Dedifferentiated amniotic fluid mesenchymal stem cell (primary cell): ENCODE measurements around the gene INTS11.
A peak's percentile ranks its signal among the peaks of the same experiment; 100 is the strongest.

Experiments
- DNase-seq: peaks from one replicate; pipeline ENCODE4 v3.0.0-alpha.2; 2016; ENCODE audit errors: extremely low spot score

INTS11 gene

DNA sequence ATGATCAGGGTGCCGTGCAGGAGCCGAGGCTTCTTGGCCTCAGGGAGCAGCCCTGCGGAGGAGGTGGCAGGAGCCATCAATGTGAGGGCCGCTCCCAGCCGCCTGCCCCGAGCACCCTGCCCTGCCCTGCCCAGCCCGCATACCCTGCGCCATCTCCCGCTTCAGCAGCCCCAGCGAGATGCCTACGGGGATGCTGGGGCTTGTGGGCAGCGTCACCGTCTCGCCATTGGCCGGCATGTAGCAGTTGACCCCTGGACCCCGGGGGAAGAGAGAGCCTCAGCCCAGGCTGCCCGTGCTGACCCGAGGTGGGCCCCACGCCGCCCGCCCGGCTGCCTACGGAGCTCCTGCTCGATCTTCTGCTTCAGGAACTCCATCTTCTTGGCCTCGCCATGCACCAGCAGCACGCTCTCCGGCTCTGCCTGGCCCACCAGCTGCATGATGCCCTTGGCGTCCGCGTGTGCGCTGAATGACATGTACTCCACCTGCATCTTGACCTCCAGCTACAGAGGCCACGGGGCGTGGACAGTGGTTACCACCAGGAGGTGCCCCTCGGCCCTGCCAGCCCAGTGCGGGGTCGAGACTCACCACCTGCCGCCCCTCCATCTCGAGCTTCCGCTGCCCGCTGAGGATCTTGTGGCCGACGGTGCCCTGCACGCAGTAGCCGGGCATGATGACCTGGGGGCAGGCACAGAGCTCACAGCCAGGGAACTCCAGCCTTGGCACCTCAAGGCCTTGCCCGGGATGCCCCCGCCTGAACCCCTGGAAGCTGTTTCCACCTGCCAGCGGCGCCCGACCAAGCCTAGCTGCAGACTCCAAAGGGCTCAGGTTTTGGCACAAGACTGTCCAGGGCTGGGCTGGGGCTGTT is 11.8 kb downstream of the INTS11 start:
- no peak for DNase-seq

DNA sequence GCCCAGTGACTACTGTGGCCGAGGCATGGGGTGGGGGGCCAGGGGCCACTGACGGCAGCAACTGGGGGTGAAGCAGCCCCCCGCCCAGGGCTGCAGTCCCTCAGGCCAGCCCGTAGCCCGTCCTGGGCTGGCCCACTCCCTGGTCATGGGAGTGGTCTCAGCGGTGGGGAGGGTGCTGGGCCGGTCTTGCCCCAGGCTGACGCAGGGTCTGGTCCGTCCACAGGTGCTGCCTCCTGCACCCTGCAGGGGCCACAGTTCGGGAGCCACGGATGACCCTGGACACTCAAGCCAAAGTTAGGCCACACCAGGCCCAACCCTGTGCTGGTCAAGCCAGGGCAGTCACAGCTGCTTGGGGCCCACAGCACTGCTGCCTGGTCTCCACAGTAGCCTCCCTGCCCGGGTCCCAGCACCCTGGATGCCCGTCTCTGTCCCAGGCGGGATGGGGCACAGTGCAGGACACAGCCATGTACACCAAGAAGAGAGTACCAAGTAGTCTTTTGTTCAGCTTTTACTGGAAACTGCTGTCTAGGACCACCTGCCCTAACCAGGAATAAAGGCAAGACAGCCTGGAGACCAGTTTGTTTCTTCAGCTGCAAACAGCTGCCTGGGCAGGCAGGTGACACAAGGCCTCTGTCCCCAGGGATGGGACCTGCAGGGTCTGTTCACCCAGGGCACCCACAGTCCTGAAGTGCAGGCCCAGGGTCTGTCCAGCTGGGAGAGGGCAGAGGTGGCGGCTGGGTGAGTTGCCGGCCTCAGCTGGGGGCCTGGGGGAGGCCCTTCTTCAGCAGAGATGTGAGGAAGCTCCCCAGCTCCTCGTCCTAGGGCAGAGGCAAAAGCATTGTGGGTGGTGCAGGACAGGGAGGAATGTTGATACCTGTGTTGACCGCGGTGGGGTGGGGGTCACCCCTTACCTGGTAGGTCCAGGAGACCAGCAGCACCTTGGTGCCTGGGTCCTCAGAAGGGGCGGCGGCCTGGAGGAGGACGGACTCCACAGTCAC is 13.1 kb downstream of the INTS11 start:
- DNase-seq, result no peak

DNA sequence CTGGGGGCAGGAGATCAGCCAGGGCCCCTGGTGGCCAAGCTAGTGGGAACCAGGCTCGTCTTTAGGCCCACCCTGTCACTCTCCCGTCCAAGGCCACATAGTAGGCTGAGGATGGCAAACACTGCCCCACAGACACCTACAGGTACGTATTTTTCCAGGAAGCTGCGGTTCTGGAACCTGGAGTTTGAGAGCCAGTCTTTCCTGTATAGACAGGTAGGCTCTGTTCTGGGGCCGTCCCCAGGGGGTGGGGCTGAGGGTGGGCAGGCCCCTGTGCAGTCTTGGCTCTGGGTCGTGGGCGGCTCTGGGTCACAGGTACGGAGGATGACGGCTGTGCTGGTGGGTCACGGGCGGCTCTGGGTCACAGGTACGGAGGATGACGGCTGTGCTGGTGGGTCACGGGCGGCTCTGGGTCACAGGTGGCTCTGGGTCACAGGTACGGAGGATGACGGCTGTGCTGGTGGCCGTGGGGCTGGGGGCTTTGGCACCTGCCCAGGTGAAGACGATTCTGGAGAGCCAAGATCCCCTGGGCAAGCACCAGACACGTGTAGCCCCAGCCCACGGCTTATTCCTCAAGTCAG is 13.9 kb downstream of the INTS11 start:
- DNase-seq, result no peak

GRCh38 chr1:1310109-1310385 is 14.4 kb downstream of the INTS11 start:
- DNase-seq, result no peak

DNA sequence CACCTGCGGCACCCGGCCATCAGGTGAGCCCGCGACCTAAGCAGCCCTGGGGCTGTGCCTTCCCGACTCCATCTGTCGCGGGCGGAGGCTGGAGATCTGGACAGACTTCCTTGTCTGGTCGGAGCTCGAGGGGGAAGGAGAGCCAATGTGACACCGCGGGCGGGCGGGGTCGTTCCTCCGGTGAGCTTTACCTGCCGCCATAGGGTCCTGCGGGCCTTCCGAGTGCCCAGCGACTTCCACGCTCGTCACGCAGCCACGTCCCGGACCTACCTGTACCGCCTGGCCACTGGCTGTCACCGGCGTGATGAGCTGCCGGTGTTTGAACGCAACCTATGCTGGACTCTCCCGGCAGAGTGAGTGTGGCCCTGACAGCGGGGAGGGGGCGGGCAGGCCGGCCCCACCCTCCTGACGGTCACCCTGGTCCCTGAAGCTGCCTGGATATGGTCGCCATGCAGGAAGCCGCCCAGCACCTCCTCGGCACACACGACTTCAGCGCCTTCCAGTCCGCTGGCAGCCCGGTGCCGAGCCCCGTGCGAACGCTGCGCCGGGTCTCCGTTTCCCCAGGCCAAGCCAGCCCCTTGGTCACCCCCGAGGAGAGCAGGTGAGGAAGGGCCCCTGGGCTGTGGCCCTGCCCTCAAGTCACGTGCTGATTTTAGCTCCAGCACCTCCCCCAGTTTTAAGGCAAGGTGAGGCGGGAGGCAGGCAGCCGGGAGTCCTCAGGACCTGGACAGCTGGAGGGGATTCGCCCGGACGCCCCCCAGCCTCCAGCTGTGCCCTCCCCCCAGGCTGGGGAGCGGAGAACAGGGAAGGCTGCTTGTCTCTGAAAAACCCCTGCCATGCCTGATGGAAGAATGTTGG is 15.0 kb downstream of the INTS11 start:
- no peak for DNase-seq

DNA sequence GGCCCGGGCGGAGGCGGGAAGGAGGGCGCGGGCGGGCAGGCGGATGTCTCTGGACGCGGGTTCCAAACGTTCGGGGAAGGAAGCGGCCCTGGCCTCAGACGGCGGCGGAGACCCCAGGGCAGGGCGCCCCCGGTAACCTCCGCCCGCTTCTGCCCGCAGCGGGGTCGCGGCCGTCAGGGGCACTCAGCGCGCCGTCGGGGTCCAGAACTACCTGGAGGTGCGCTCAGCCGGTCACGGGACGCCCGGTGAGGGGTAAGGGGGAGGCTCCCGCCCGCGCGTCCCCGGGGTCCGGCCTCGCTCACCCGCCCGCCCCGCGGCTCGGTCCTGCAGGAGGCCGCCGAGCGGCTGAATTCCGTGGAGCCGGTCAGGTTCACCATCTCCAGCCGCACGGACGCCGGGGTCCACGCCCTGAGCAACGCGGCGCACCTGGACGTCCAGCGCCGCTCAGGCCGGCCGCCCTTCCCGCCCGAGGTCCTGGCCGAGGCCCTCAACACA is 15.7 kb downstream of the INTS11 start:
- no peak for DNase-seq

- peak; percentile 88 for DNase-seq
Observed at GRCh38 chr1:1307923-1308755, 16.3 kb downstream of the INTS11 start, which contains the start of the genes ACAP3 and PUSL1. TSS of gene ACAP3 (minus strand) at chr1:1307930. CDS start at chr1:1307815, 115 bp downstream. TSS of gene PUSL1 (plus strand) at chr1:1308597. CDS start at chr1:1308644, 47 bp downstream.

GRCh38 chr1:1307261-1307922 is 17.1 kb downstream of the INTS11 start:
- DNase-seq, result no peak

- DNase-seq, result no peak
Observed at GRCh38 chr1:1306661-1307260, 17.7 kb downstream of the INTS11 start.

DNA sequence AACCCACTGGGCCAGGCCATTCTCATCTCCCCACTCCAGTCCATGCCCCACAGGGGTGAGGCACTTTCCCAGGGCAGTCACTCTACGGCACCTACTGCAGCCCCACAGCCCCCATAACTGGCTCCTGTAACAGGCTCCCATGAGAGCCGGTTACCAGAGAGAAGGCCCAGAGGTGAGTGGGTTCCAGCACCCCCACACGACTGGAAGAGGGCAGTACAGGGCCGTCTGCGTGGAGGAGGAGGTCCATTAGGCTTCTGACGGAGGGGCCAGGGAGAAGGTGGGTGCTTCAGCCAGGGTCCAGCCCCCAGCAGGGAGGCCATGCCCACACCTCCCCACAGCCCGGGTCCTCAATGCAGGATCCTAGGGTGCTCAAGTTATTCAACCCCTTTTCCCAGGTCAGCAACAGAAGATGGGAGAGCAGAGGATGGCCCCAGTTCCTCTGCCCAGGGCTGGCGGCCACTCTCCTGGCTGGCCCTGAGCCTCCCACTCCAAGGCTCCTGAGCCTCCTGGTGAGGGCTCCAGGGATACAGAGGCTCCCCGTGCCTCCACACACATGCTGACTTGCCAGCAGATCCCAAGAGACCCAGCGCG is 18.3 kb downstream of the INTS11 start:
- DNase-seq, result no peak

- DNase-seq, result peak; percentile 54
Observed at GRCh38 chr1:1305300-1306069, 19.0 kb downstream of the INTS11 start.

DNA sequence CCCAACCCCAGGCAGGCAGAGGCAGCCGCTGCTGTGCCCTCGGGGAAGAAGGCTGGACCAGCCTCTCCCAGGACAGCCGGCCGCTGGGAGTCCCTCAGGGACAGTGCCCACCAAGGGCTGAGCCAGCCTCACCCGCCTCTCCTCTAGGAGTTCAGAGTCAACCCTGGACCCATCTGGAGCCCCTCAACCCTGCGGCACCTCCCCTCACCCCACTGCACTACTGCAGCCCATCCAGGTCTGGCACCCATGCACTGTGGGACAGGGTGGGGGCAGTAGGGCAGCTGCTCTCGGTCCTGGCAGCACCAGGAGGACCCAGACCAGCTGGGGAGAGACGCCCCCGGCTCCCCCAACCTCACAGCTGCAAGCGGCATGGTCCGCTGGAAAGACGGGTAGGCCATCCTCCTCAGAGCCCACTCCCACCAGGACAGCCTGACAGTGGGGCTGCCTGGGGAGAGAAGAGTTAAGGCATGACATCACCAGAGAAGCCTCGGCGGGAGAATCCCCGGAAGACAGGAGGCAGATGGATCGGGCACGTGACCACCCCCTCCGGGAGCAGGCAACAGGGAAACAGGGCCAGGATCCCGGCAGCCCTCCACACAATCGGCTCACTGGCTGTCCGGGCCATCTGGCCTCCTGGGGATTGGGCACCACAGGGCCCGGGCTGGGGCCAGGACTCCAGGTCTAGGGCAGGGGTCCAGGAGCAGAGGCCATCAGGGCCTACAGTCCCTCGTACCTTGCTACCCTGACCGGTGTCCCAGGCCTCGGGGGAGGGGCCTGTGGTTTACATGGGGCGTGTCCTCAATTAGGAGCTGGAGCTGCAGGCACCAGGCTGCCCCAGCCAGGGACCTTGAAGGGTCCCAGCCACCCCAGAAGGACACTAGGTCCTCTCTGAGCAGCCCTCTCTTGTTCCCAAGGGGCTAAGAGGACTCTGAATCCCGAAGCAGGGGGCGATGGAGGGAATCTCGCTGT is 19.8 kb downstream of the INTS11 start:
- peak; percentile 45 for DNase-seq

- DNase-seq, result no peak
Observed at GRCh38 chr1:1303736-1304135, 20.7 kb downstream of the INTS11 start.

GRCh38 chr1:1302951-1303509 is 21.4 kb downstream of the INTS11 start:
- DNase-seq, result no peak

GRCh38 chr1:1302006-1302430 is 22.4 kb downstream of the INTS11 start:
- DNase-seq, result no peak

DNA sequence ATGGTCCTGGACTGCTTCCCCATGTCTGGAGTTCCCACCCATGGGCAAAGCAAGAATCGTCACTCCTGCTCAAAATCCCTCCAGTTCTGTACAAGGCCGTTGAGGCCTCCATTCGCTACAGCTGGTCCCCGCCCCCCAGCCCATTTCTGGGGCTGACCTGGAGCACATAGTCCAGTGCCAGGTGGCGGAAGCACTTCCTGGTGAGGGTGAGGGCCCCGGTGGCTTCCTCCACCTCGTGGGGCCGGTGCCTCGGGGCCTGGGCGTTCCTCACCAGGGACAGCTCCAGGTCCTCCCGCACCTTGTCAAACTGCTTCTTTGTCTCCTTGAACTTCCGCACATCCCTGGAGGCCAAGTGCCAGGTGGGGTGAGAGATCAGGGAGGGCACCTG is 24.1 kb downstream of the INTS11 start:
- no peak for DNase-seq
